K562 (cell line): Measurements from ENCODE around the gene TMEM167B. TPM values are rescaled to one million over a fixed set of nuclear protein-coding genes. Genes with fewer than 3 reads are reported as not detected.
A peak's percentile ranks its signal among the peaks of the same experiment; 100 is the strongest.

Experiments used
- ATAC-seq: fragments of 200-7000 bp; cut with Tn5 transposase; 3 replicates; pipeline ENCODE4 v1.9.1; 2020; ENCODE audit warnings: moderate library complexity
- BruUV-seq: library from RNA; stranded (reverse); fragments of 400-500 nt; replicated peaks from 2 replicates; lab custom pipeline; 2021; lab: Mats Ljungman, UMichigan
- CTCF ChIA-PET: fragments of 300-600 bp; formaldehyde crosslinking; extraction: SDS; loops from one replicate; lab custom pipeline; 2021; ENCODE audit warnings: low intra/inter-chr PET ratio; lab: Yijun Ruan, JAX
- POLR2A ChIA-PET: fragments of 300-600, 350-650 bp; sonication (Branson Sonifier 250); formaldehyde crosslinking; extraction: SDS; loops from one replicate; lab custom pipeline; 2021; ENCODE audit warnings: antibody characterized with exemption, inconsistent platforms; lab: Yijun Ruan, JAX
- DNase-seq, 4 experiments: peaks; one replicate each; pipeline versions ENCODE4 v3.0.0 to v3.0.0-alpha.2; 2011 to 2018; ENCODE audit warnings: low spot score in 3 of 4, mixed read lengths in 3 of 4; ENCODE audit errors: extremely low read depth in 1 of 4
- FAIRE-seq: peaks from 2 replicates; lab custom pipeline; 2011; peaks lifted over from hg19 to GRCh38; lab: Jason Lieb, UNC
- H2AFZ ChIP-seq: 2 replicates; pipeline ENCODE4 v1.6.0; 2011; ENCODE audit warnings: low read depth, low read length, control low read depth, inconsistent platforms
- H3K27ac ChIP-seq: fragments of 200-600 bp; 3 replicates; pipeline ENCODE4 v1.8.0; 2011; ENCODE audit warnings: low read depth, mild to moderate bottlenecking, control low read depth, inconsistent platforms, low read length, moderate library complexity, mixed read lengths; ENCODE audit errors: extremely low read depth
- H3K27me3 ChIP-seq, 2 experiments: fragments of 300-600 bp in 1 of 2; 2 replicates in 1 of 2; 3 replicates in 1 of 2; pipeline versions ENCODE4 v1.6.0 to v1.8.0; 2011; ENCODE audit warnings: inconsistent platforms in 2 of 2, low read length in 2 of 2, mild to moderate bottlenecking in 1 of 2, mixed read lengths in 1 of 2, moderate library complexity in 1 of 2; ENCODE audit not compliant: control insufficient read depth in 2 of 2, insufficient read depth in 2 of 2
- H3K36me3 ChIP-seq: fragments of 300-600 bp; 3 replicates; pipeline ENCODE4 v1.8.0; 2011; ENCODE audit warnings: mild to moderate bottlenecking, low read length, inconsistent platforms; ENCODE audit not compliant: control insufficient read depth, insufficient read depth
- H3K4me1 ChIP-seq, 2 experiments: fragments of 200-600 bp in 1 of 2; replicated peaks in 1 of 2; 2 replicates in 1 of 2; 3 replicates in 1 of 2; pipeline versions ENCODE4 v1.5.1 to v1.8.0; 2011; ENCODE audit warnings: inconsistent platforms in 2 of 2, low read length in 2 of 2, mild to moderate bottlenecking in 1 of 2, mixed read lengths in 1 of 2, moderate library complexity in 1 of 2; ENCODE audit not compliant: control insufficient read depth in 2 of 2, insufficient read depth in 2 of 2
- H3K4me2 ChIP-seq: 2 replicates; pipeline ENCODE4 v1.6.1; 2011; ENCODE audit warnings: low read length, control low read depth, inconsistent platforms, mixed read lengths; ENCODE audit not compliant: insufficient read depth
- H3K4me3 ChIP-seq: fragments of 200-600 bp; sonication (generic), shearing (Covaris generic); 2 replicates; pipeline ENCODE4 v1.5.1; 2016; ENCODE audit warnings: control low read depth, inconsistent platforms
- H3K79me2 ChIP-seq: fragments of 200-600 bp; 3 replicates; pipeline ENCODE4 v1.8.0; 2011; ENCODE audit warnings: low read length, inconsistent platforms; ENCODE audit not compliant: control insufficient read depth, insufficient read depth
- H3K9ac ChIP-seq, 2 experiments: 2 replicates each; pipeline versions ENCODE4 v1.6.0 to v1.6.1; 2011; ENCODE audit warnings: low read depth in 2 of 2, low read length in 2 of 2, control low read depth in 1 of 2, inconsistent platforms in 1 of 2, mild to moderate bottlenecking in 1 of 2, mixed read lengths in 1 of 2; ENCODE audit not compliant: insufficient read depth in 1 of 2
- H3K9me1 ChIP-seq: one replicate; pipeline ENCODE4 v1.6.0; 2011; ENCODE audit warnings: inconsistent platforms, mild to moderate bottlenecking, low read length, moderate library complexity; ENCODE audit not compliant: control insufficient read depth, insufficient read depth
- H3K9me3 ChIP-seq: replicated peaks from 2 replicates; pipeline ENCODE4 v1.5.1; 2011; ENCODE audit warnings: low read depth, low read length, inconsistent platforms; ENCODE audit not compliant: control insufficient read depth, insufficient read depth
- H4K20me1 ChIP-seq: replicated peaks from 2 replicates; pipeline ENCODE4 v1.6.1; 2011; ENCODE audit warnings: low read length, inconsistent platforms, mixed read lengths; ENCODE audit not compliant: control insufficient read depth, insufficient read depth
- CBX8 ChIP-seq: fragments of 200-600 bp; sonication (generic); IDR thresholded peaks from 2 replicates; pipeline ENCODE4 v1.6.1; 2012; ENCODE audit warnings: borderline replicate concordance, mixed run types, low read depth, mild to moderate bottlenecking, moderate library complexity, mixed read lengths, low read length, control low read depth, inconsistent platforms; ENCODE audit not compliant: poor library complexity, severe bottlenecking; ENCODE audit errors: extremely low read depth
- CTBP1 ChIP-seq: fragments of 450-650 bp; IDR thresholded peaks from 2 replicates; pipeline ENCODE4 v1.6.1; 2016; ENCODE audit warnings: borderline replicate concordance
- ETV1 ChIP-seq: fragments of 450-650 bp; conservative IDR thresholded peaks from 2 replicates; pipeline ENCODE4 v1.6.1; 2016; ENCODE audit warnings: missing genetic modification characterization, control low read depth, low read depth, missing compliant biosample characterization
- KLF1 ChIP-seq: fragments of 450-650 bp; IDR thresholded peaks from 2 replicates; pipeline ENCODE4 v1.6.1; 2016; ENCODE audit warnings: missing genetic modification characterization, missing compliant biosample characterization
- PHF21A ChIP-seq: fragments of 450-650 bp; IDR thresholded peaks from 2 replicates; pipeline ENCODE4 v1.6.1; 2017; ENCODE audit warnings: low read depth, borderline replicate concordance
- PRMT5 ChIP-seq: sonication (generic); formaldehyde crosslinking; IDR thresholded peaks from 2 replicates; pipeline ENCODE4 v1.5.0; 2020; ENCODE audit warnings: missing genetic modification reagents
- TFAP4 ChIP-seq: sonication (generic); formaldehyde crosslinking; IDR thresholded peaks from 2 replicates; pipeline ENCODE4 v1.8.0; 2022; ENCODE audit warnings: missing genetic modification reagents, mild to moderate bottlenecking, moderate library complexity, borderline replicate concordance
- ZNF212 ChIP-seq: fragments of 450-650 bp; formaldehyde crosslinking; IDR thresholded peaks from 2 replicates; pipeline ENCODE4 v1.4.0; 2020; ENCODE audit warnings: mild to moderate bottlenecking
- ZNF696 ChIP-seq: fragments of 250-450 bp; sonication (Bioruptor Pico); conservative IDR thresholded peaks from 2 replicates; pipeline ENCODE4 v1.4.0; 2020; ENCODE audit warnings: mild to moderate bottlenecking, moderate library complexity
- ZNF699 ChIP-seq: fragments of 250-450 bp; sonication (Bioruptor Pico); IDR thresholded peaks from 2 replicates; pipeline ENCODE4 v1.8.0; 2021; ENCODE audit warnings: mild to moderate bottlenecking, moderate library complexity; ENCODE audit not compliant: insufficient replicate concordance
- ZNF717 ChIP-seq: fragments of 250-450 bp; sonication (Bioruptor Pico); IDR thresholded peaks from 2 replicates; pipeline ENCODE4 v1.5.0; 2021
- WGBS: fragments of 100-300 bp; shearing (Covaris generic); methylation state at CpG from one replicate; pipeline ENCODE4 v1.1.6; 2016; ENCODE audit warnings: low coverage, mixed read lengths; ENCODE audit not compliant: insufficient coverage; ENCODE audit errors: missing lambda C conversion rate; 5-methylcytosine and 5-hydroxymethylcytosine counted together
- in situ Hi-C: fragments of 300-500 bp; cut with MboI; formaldehyde crosslinking; loops from 4 replicates; pipeline ENCODE4 v1.15.0; 2018; ENCODE audit warnings: inconsistent platforms, mixed read lengths
- intact Hi-C: fragments of 100-400 bp; cut with micrococcal nuclease; formaldehyde crosslinking; loops from 2 replicates; pipeline ENCODE4 v1.14.2; 2022
- polyA plus RNA-seq, 8 experiments: library from polyadenylated mRNA; depleted of rRNA in 4 of 8; stranded (reverse) in 5 of 8; unstranded in 3 of 8; fragments of >200 nt; fragmentation: Nextera tagmentation in 2 of 8; fragmentation: Illumina TruSeq in 1 of 8; extraction: Ambion mirVana in 2 of 8; extraction: Trizol in 1 of 8; gene quantifications; 2 replicates each; pipeline versions ENCODE4 v1.2.1 to v1.2.3, GENCODE V29; 2011 to 2014; ENCODE audit warnings: inconsistent platforms in 1 of 8, missing spikeins in 1 of 8
- total RNA-seq, 7 experiments: library from RNA; depleted of rRNA in 6 of 7; stranded (reverse); fragments of >200 nt in 6 of 7; fragmentation: Illumina TruSeq in 2 of 7; extraction: Trizol in 2 of 7; gene quantifications; 2 replicates each; pipeline versions ENCODE4 v1.2.1 to v1.2.3, GENCODE V29; 2011 to 2021; ENCODE audit warnings: low replicate concordance in 1 of 7
- TF ChIP-seq, protein P1 (sequence below): sonication (generic); formaldehyde crosslinking; IDR thresholded peaks from 2 replicates; pipeline ENCODE4 v1.8.1; 2023; ENCODE audit warnings: mild to moderate bottlenecking, missing genetic modification reagents

The TMEM167B gene
- total and polyA plus RNA-seq, 9 of the 15 experiments (the other 6 are each of a cell fraction or from before 2014, with no cell fraction given), result 17.2 to 36.4 (median 32.2) TPM

GRCh38 chr1:109083501-109083900 lies 7.1 kb upstream of the TMEM167B start:
- ChIA-PET CTCF (no interaction called here), POLR2A (interaction anchor here (0.7 to 2.9 kb wide), 6 partner anchors 7 to 269 kb away, joined by 3 to 22 read pairs (median 4); partner anchors contain the start of genes CLCC1, TMEM167B and WDR47)
- in situ Hi-C loops (no loop called here), intact Hi-C loops (no loop called here)
- Histone ChIP-seq H3K4me1 (peaks cover 18 to 37% of the 10 kb centered on the region in 2 experiments), H3K4me3 (no peak overlapping the region), H3K27ac (peak overlapping the region; percentile 28; the same call in 1 of the 3 replicates), H3K27me3 (no peaks in the 10 kb centered on the region), H3K9me1 (no peaks in the 10 kb centered on the region), H3K79me2 (no peaks in the 10 kb centered on the region), H3K9ac (no peak overlapping the region), H2AFZ (peak overlapping the region; percentile 93), H3K4me2 (no peak overlapping the region), H4K20me1 (no peaks in the 10 kb centered on the region), H3K9me3 (no peaks in the 10 kb centered on the region), H3K36me3 (no peaks in the 10 kb centered on the region)
- BruUV-seq, result no TSS peak
- 93% methylated on average over 3 of the region's 3 CpGs for WGBS
- ATAC-seq, result no peak
- TF ChIP-seq, protein P1, sequence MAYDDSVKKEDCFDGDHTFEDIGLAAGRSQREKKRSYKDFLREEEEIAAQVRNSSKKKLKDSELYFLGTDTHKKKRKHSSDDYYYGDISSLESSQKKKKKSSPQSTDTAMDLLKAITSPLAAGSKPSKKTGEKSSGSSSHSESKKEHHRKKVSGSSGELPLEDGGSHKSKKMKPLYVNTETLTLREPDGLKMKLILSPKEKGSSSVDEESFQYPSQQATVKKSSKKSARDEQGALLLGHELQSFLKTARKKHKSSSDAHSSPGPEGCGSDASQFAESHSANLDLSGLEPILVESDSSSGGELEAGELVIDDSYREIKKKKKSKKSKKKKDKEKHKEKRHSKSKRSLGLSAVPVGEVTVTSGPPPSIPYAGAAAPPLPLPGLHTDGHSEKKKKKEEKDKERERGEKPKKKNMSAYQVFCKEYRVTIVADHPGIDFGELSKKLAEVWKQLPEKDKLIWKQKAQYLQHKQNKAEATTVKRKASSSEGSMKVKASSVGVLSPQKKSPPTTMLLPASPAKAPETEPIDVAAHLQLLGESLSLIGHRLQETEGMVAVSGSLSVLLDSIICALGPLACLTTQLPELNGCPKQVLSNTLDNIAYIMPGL (CRISPR knock-in tag), result no peak
- no peak for TF ChIP-seq KLF1 (tag)
- TF ChIP-seq ETV1 (tag), result no peak
- no peak for TF ChIP-seq ZNF699 (CRISPR knock-in tag)
- TF ChIP-seq CTBP1, result no peak
- no peak for TF ChIP-seq CBX8
- TF ChIP-seq ZNF717 (CRISPR knock-in tag), result no peak
- TF ChIP-seq PRMT5 (CRISPR knock-in tag), result no peak
- TF ChIP-seq ZNF696 (CRISPR knock-in tag), result no peak
- no peak for TF ChIP-seq ZNF212 (CRISPR knock-in tag)
- no peak for TF ChIP-seq TFAP4 (CRISPR knock-in tag)
- no peak for TF ChIP-seq PHF21A
- no peak for DNase-seq
- no peak for FAIRE-seq
